GM23338 (cell line): Measurements from ENCODE around the gene TNIP1. TPM values are rescaled to one million over a fixed set of nuclear protein-coding genes. Genes with fewer than 3 reads are reported as not detected.

Experiments
- ATAC-seq: fragments of 200-7000 bp; cut with Tn5 transposase; 3 replicates; pipeline ENCODE4 v1.9.1; 2020
- DNase-seq: peaks from one replicate; pipeline ENCODE4 v3.0.0-alpha.2; 2015; ENCODE audit warnings: low spot score
- H2AFZ ChIP-seq: fragments of 200-600 bp; sonication (generic); 2 replicates; pipeline ENCODE4 v1.8.0; 2016; ENCODE audit warnings: antibody characterized with exemption, mild to moderate bottlenecking, moderate library complexity
- H3F3A ChIP-seq: fragments of 200-600 bp; sonication (generic); replicated peaks from 2 replicates; pipeline ENCODE4 v1.8.0; 2017; ENCODE audit warnings: antibody characterized with exemption, mixed run types, low read depth
- H3K27ac ChIP-seq: fragments of 200-600 bp; sonication (generic); 2 replicates; pipeline ENCODE4 v1.6.1; 2016; ENCODE audit warnings: low read depth
- H3K27me3 ChIP-seq: fragments of 200-600 bp; sonication (generic); 2 replicates; pipeline ENCODE4 v1.8.0; 2016; ENCODE audit warnings: mild to moderate bottlenecking, mixed run types, moderate library complexity; ENCODE audit not compliant: insufficient read depth
- H3K36me3 ChIP-seq: fragments of 200-600 bp; sonication (generic); 2 replicates; pipeline ENCODE4 v1.8.0; 2016; ENCODE audit warnings: mild to moderate bottlenecking; ENCODE audit not compliant: insufficient read depth
- H3K4me1 ChIP-seq: fragments of 200-600 bp; sonication (generic); 2 replicates; pipeline ENCODE4 v1.8.0; 2016; ENCODE audit warnings: mild to moderate bottlenecking, moderate library complexity; ENCODE audit not compliant: insufficient read depth
- H3K4me2 ChIP-seq: fragments of 200-600 bp; sonication (generic); 2 replicates; pipeline ENCODE4 v1.7.1; 2017; ENCODE audit warnings: mixed run types
- H3K4me3 ChIP-seq: fragments of 200-600 bp; sonication (generic); 2 replicates; pipeline ENCODE4 v1.6.1; 2016; ENCODE audit warnings: mixed run types
- H3K79me2 ChIP-seq: fragments of 200-600 bp; sonication (generic); replicated peaks from 2 replicates; pipeline ENCODE4 v1.8.0; 2017; ENCODE audit warnings: mild to moderate bottlenecking; ENCODE audit not compliant: insufficient read depth
- H3K9me2 ChIP-seq: fragments of 200-600 bp; sonication (generic); 2 replicates; pipeline ENCODE4 v1.8.0; 2017; ENCODE audit not compliant: insufficient read depth
- H4K20me1 ChIP-seq: fragments of 200-600 bp; sonication (generic); replicated peaks from 2 replicates; pipeline ENCODE4 v1.8.0; 2017; ENCODE audit warnings: mild to moderate bottlenecking; ENCODE audit not compliant: insufficient read depth
- H3K27ac Mint-ChIP-seq: 2 replicates; pipeline ENCODE4 v1.8.0; 2020; ENCODE audit warnings: inconsistent platforms, mild to moderate bottlenecking, moderate library complexity, mixed read lengths
- H3K27me3 Mint-ChIP-seq: 3 replicates; pipeline ENCODE4 v1.8.0; 2022; ENCODE audit warnings: low read depth, mild to moderate bottlenecking, moderate library complexity, mixed read lengths, inconsistent platforms; ENCODE audit not compliant: insufficient read depth, poor library complexity
- H3K36me3 Mint-ChIP-seq: 3 replicates; pipeline ENCODE4 v1.8.0; 2021; ENCODE audit warnings: low read depth, mild to moderate bottlenecking, inconsistent platforms, moderate library complexity, mixed read lengths
- H3K4me1 Mint-ChIP-seq: 3 replicates; pipeline ENCODE4 v1.8.0; 2020; ENCODE audit warnings: mild to moderate bottlenecking, inconsistent platforms, mixed read lengths
- H3K4me3 Mint-ChIP-seq: 3 replicates; pipeline ENCODE4 v1.8.0; 2021; ENCODE audit warnings: moderate library complexity, mild to moderate bottlenecking, inconsistent platforms, mixed read lengths
- H3K9me3 Mint-ChIP-seq: 3 replicates; pipeline ENCODE4 v1.8.0; 2020; ENCODE audit warnings: moderate library complexity, mild to moderate bottlenecking, inconsistent platforms, mixed read lengths
- CTCF ChIP-seq, 2 experiments: fragments of 200-600 bp in 1 of 2; sonication (generic) in 1 of 2; conservative IDR thresholded peaks; 2 replicates each; pipeline versions ENCODE4 v1.5.1 to v1.6.1; 2016 to 2017; ENCODE audit warnings: antibody characterized with exemption in 2 of 2, low read depth in 2 of 2, mild to moderate bottlenecking in 2 of 2, moderate library complexity in 1 of 2
- NANOG ChIP-seq: IDR thresholded peaks from 2 replicates; pipeline ENCODE4 v1.6.1; 2016; ENCODE audit warnings: antibody characterized with exemption, borderline replicate concordance
- POLR2AphosphoS5 ChIP-seq: IDR thresholded peaks from 2 replicates; pipeline ENCODE4 v1.6.1; 2016; ENCODE audit warnings: antibody characterized with exemption, low read depth
- REST ChIP-seq: IDR thresholded peaks from one replicate; pipeline ENCODE4 v1.6.1; 2018; ENCODE audit warnings: antibody characterized with exemption; ENCODE audit not compliant: unreplicated experiment
- STAT1 ChIP-seq: IDR thresholded peaks from one replicate; pipeline ENCODE4 v1.6.1; 2016; ENCODE audit warnings: antibody characterized with exemption; ENCODE audit not compliant: unreplicated experiment
- polyA plus RNA-seq: library from polyadenylated mRNA; unstranded; fragments of >200 nt; fragmentation: Nextera tagmentation; extraction: Ambion mirVana; gene quantifications from 2 replicates; pipeline ENCODE4 v1.2.1, GENCODE V29; 2016
- total RNA-seq: library from RNA; depleted of rRNA; stranded (reverse); fragments of >200 nt; shearing (Covaris generic); gene quantifications from 2 replicates; pipeline ENCODE4 v1.2.3, GENCODE V29; 2014
- TF ChIP-seq, protein P1 (sequence below): fragments of 250-450 bp; sonication (Bioruptor Pico); IDR thresholded peaks from 2 replicates; pipeline ENCODE4 v1.5.0; 2020; ENCODE audit warnings: mild to moderate bottlenecking, moderate library complexity

The TNIP1 gene
- total and polyA plus RNA-seq, 2 experiments from 2014 or later, result 10.3 to 29.6 TPM

DNA sequence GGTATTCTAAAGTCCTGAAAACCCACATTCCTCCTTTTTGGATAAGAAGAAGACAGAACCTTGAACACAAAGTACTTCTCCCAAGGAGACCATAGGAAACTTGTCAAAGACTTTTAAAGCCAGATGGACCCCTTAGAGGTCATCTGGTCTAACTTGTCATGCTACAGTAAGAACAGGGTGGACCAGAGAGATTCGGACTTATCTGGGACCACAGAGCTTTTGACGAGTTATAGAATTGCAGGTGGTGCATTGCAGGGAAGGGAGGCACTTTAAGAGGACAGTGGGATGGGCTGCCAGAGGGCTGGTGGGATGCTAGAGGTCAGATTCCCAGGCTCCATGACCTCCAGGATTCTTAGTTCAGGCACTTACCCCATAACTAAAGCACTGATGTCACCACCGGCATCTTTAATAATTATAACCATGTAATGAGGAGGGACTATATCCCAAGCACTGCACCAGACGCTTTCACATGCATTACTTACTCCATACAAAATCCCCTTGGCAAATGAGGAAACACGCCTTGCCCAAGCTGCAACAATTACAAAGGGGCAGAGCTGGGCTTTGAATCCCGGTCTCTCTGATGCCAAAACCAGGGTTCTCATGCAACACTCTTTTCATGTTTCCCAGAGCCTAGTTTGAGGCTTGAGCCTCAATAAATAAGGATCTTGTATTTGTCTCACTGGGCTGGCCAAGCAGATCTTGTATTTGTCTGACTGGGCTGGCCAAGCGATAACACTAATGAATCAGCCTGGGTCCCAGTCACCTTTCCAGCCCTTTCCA lies 73.2 kb downstream of the TNIP1 start:
- DNase-seq, result no peak
- no peak overlapping the region for H3K4me3 Mint-ChIP-seq
- H3K9me2 ChIP-seq, result no peaks in the 10 kb centered on the region
- H4K20me1 ChIP-seq, result no peaks in the 10 kb centered on the region
- H3F3A ChIP-seq, result no peaks in the 10 kb centered on the region
- H3K4me1 ChIP-seq, result no peaks in the 10 kb centered on the region; the same call in 1 of the 2 replicates
- H2AFZ ChIP-seq, result no peak overlapping the region
- no peak for TF ChIP-seq NANOG
- TF ChIP-seq, protein P1, sequence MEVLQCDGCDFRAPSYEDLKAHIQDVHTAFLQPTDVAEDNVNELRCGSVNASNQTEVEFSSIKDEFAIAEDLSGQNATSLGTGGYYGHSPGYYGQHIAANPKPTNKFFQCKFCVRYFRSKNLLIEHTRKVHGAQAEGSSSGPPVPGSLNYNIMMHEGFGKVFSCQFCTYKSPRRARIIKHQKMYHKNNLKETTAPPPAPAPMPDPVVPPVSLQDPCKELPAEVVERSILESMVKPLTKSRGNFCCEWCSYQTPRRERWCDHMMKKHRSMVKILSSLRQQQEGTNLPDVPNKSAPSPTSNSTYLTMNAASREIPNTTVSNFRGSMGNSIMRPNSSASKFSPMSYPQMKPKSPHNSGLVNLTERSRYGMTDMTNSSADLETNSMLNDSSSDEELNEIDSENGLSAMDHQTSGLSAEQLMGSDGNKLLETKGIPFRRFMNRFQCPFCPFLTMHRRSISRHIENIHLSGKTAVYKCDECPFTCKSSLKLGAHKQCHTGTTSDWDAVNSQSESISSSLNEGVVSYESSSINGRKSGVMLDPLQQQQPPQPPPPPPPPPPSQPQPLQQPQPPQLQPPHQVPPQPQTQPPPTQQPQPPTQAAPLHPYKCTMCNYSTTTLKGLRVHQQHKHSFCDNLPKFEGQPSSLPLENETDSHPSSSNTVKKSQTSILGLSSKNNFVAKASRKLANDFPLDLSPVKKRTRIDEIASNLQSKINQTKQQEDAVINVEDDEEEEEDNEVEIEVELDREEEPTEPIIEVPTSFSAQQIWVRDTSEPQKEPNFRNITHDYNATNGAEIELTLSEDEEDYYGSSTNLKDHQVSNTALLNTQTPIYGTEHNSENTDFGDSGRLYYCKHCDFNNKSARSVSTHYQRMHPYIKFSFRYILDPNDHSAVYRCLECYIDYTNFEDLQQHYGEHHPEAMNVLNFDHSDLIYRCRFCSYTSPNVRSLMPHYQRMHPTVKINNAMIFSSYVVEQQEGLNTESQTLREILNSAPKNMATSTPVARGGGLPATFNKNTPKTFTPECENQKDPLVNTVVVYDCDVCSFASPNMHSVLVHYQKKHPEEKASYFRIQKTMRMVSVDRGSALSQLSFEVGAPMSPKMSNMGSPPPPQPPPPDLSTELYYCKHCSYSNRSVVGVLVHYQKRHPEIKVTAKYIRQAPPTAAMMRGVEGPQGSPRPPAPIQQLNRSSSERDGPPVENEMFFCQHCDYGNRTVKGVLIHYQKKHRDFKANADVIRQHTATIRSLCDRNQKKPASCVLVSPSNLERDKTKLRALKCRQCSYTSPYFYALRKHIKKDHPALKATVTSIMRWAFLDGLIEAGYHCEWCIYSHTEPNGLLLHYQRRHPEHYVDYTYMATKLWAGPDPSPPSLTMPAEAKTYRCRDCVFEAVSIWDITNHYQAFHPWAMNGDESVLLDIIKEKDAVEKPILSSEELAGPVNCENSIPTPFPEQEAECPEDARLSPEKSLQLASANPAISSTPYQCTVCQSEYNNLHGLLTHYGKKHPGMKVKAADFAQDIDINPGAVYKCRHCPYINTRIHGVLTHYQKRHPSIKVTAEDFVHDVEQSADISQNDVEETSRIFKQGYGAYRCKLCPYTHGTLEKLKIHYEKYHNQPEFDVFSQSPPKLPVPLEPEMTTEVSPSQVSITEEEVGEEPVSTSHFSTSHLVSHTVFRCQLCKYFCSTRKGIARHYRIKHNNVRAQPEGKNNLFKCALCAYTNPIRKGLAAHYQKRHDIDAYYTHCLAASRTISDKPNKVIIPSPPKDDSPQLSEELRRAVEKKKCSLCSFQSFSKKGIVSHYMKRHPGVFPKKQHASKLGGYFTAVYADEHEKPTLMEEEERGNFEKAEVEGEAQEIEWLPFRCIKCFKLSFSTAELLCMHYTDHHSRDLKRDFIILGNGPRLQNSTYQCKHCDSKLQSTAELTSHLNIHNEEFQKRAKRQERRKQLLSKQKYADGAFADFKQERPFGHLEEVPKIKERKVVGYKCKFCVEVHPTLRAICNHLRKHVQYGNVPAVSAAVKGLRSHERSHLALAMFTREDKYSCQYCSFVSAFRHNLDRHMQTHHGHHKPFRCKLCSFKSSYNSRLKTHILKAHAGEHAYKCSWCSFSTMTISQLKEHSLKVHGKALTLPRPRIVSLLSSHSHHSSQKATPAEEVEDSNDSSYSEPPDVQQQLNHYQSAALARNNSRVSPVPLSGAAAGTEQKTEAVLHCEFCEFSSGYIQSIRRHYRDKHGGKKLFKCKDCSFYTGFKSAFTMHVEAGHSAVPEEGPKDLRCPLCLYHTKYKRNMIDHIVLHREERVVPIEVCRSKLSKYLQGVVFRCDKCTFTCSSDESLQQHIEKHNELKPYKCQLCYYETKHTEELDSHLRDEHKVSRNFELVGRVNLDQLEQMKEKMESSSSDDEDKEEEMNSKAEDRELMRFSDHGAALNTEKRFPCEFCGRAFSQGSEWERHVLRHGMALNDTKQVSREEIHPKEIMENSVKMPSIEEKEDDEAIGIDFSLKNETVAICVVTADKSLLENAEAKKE (CRISPR knock-in tag), result no peak
- no peak for TF ChIP-seq CTCF (conservative IDR thresholded peaks at IDR 0.05; ENCODE audit: low read depth in 2 of 2)
- TF ChIP-seq STAT1, result no peak
- no peak for TF ChIP-seq REST
- no peak for TF ChIP-seq POLR2AphosphoS5
- H3K4me2 ChIP-seq, result no peak overlapping the region
- peaks cover 2% of the 10 kb centered on the region; the same call in 2 of the 3 replicates for H3K4me1 Mint-ChIP-seq
- H3K9me3 Mint-ChIP-seq, result no peaks in the 10 kb centered on the region
- H3K36me3 ChIP-seq, result no peaks in the 10 kb centered on the region
- no peak overlapping the region for H3K4me3 ChIP-seq
- ATAC-seq, result no peak
- no peaks in the 10 kb centered on the region for H3K79me2 ChIP-seq
- no peaks in the 10 kb centered on the region for H3K36me3 Mint-ChIP-seq
- H3K27me3 ChIP-seq, result no peaks in the 10 kb centered on the region
- no peak overlapping the region for H3K27ac Mint-ChIP-seq
- peaks cover under 1% of the 10 kb centered on the region for H3K27me3 Mint-ChIP-seq
- no peak overlapping the region for H3K27ac ChIP-seq
